Measurements from ENCODE around the gene FOXD2. TPM values are rescaled to one million over a fixed set of nuclear protein-coding genes. Genes with fewer than 3 reads are reported as not detected.

Gene FOXD2
- total RNA-seq, 1 experiment from 2014 or later, result 0.07 TPM

GRCh38 chr1:47482786-47483185 is 44.9 kb downstream of the FOXD2 start:
- peaks cover 11% of the 10 kb centered on the region for H3K27me3 Mint-ChIP-seq (ENCODE audit: low read depth)
- H3K27ac Mint-ChIP-seq, result no peak overlapping the region
- ChIA-PET CTCF (interaction anchor here (1.2 to 1.3 kb wide), 3 partner anchors 12 to 243 kb away, joined by 3 to 5 read pairs (median 4); no protein-coding TSS in a partner anchor), POLR2A (no interaction called here)
- TF ChIP-seq GTF2I (CRISPR knock-in tag; conservative IDR thresholded peaks at IDR 0.05) (no peak), ZNF532 (CRISPR knock-in tag; IDR thresholded peaks at IDR 0.05; ENCODE audit: borderline replicate concordance) (no peak), PRRX2 (CRISPR knock-in tag; IDR thresholded peaks at IDR 0.05) (no peak), ZNF396 (CRISPR knock-in tag; IDR thresholded peaks at IDR 0.05; ENCODE audit: borderline replicate concordance) (no peak), MYBL2 (CRISPR knock-in tag; IDR thresholded peaks at IDR 0.05) (no peak), MXD4 (CRISPR knock-in tag; IDR thresholded peaks at IDR 0.05; ENCODE audit: borderline replicate concordance) (no peak), CBFB (CRISPR knock-in tag; IDR thresholded peaks at IDR 0.05; ENCODE audit: low read depth) (no peak), ZNF512 (CRISPR knock-in tag; IDR thresholded peaks at IDR 0.05; ENCODE audit: borderline replicate concordance) (no peak), ZBTB43 (CRISPR knock-in tag; IDR thresholded peaks at IDR 0.05) (no peak), TEAD4 (CRISPR knock-in tag; IDR thresholded peaks at IDR 0.05) (no peak)
- no peak for DNase-seq (ENCODE audit: low spot score)
- no peaks in the 10 kb centered on the region for H3K36me3 Mint-ChIP-seq
- no peaks in the 10 kb centered on the region for H3K4me1 Mint-ChIP-seq
- no peak for ATAC-seq
- no peak overlapping the region for H3K4me3 Mint-ChIP-seq
- no peaks in the 10 kb centered on the region for H3K9me3 Mint-ChIP-seq

- no peak for TF ChIP-seq TEAD1 (CRISPR knock-in tag; IDR thresholded peaks at IDR 0.05)
- TF ChIP-seq PREB (CRISPR knock-in tag; IDR thresholded peaks at IDR 0.05; ENCODE audit: borderline replicate concordance), result no peak
- TF ChIP-seq CTCF (IDR thresholded peaks at IDR 0.05), result no peak
- TF ChIP-seq GABPB1 (CRISPR knock-in tag; IDR thresholded peaks at IDR 0.05), result no peak
- TF ChIP-seq CREB1 (CRISPR knock-in tag; IDR thresholded peaks at IDR 0.05), result no peak
- TF ChIP-seq NFYB (CRISPR knock-in tag; conservative IDR thresholded peaks at IDR 0.05; ENCODE audit: low read depth), result no peak
- TF ChIP-seq AFF4 (CRISPR knock-in tag; IDR thresholded peaks at IDR 0.05; ENCODE audit: borderline replicate concordance), result no peak
- no peak for TF ChIP-seq SP1 (CRISPR knock-in tag; conservative IDR thresholded peaks at IDR 0.05)
- no peak for TF ChIP-seq CREM (CRISPR knock-in tag; IDR thresholded peaks at IDR 0.05)
- DNase-seq (ENCODE audit: low spot score) (no peak), ATAC-seq (no peak)
- Mint-ChIP-seq H3K4me3 (no peak overlapping the region), H3K27me3 (ENCODE audit: low read depth) (peaks cover 6% of the 10 kb centered on the region), H3K27ac (no peak overlapping the region), H3K36me3 (no peaks in the 10 kb centered on the region), H3K4me1 (no peaks in the 10 kb centered on the region), H3K9me3 (no peaks in the 10 kb centered on the region)
- ChIA-PET CTCF (interaction anchor here (1.2 to 1.3 kb wide), 3 partner anchors 11 to 242 kb away, joined by 3 to 5 read pairs (median 4); no protein-coding TSS in a partner anchor), POLR2A (no interaction called here)
These were observed 45.8 kb downstream of the FOXD2 start for GRCh38 chr1:47483651-47484050.

Measured in WTC11 (cell line).